ENCODE results near the gene KANSL1L. TPM values are rescaled to one million over a fixed set of nuclear protein-coding genes. Genes with fewer than 3 reads are reported as not detected.

The KANSL1L gene
- total and polyA plus RNA-seq, 8 donors: 6.2 to 32.3 (median 15.7) TPM

DNA sequence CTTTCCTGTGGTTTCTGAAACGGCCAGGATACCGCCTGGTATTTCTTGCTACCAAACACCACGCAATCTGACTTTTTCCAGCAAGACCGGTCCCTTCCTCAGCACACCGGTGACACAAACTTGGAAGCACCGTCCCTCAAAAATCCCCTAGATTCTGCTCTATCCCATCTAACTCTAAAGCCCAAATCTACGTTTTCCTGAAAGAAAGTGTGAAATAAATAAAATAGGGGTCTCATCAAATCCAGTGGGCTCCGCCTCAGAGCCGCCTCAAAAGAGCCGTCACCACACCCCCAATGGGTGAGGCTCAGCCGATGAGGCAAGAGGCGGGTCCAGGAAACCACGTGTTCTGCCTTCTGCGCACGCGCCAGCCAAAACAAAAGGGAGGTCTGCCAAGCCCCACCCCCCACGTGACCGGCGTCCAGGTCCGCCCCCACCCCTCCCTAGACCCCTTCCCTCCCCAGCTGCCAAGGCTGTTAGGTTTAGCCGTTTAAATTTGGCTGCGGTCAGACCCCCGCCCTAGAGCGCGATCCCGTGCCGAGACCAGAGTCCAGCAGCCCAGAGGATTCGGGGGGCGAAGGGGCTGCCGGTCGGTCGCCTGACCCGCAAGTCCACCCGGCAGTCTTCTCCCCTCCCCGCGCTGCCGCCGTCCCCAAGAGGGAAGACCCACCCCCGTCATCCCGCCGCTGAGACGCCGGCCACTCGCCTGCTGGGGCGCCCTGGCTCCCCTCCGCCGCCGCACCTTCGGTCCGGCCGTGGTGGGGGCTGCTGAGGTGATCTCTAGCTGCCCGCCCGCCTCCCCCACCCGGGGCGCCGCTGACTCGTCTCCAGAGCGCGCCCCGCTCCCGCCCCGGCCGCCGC lies 534 bp downstream of the KANSL1L start:
- Histone ChIP-seq H3K36me3 (no peaks in the 10 kb centered on the region), H3K27me3 (no peaks in the 10 kb centered on the region), H3K27ac (peak overlapping the region; percentile 98 to 100 (median 100)), H3K4me3 (peak overlapping the region; percentile 70 to 92 (median 80)), H3K9me3 (no peaks in the 10 kb centered on the region), H3K4me1 (peaks cover 29 to 52% (median 49%) of the 10 kb centered on the region in 3 donors)
- FAIRE-seq: no peak
- peak; percentile 76 to 87 (median 80) for ATAC-seq
- WGBS, 2 donors: 0 to 1% methylated on average over 61 to 64 of the region's 64 CpGs
- intact Hi-C loops (cut with DNase I): no loop called here
- peak; percentile 94 to 99 (median 98) for DNase-seq
- TF ChIP-seq, protein P1, sequence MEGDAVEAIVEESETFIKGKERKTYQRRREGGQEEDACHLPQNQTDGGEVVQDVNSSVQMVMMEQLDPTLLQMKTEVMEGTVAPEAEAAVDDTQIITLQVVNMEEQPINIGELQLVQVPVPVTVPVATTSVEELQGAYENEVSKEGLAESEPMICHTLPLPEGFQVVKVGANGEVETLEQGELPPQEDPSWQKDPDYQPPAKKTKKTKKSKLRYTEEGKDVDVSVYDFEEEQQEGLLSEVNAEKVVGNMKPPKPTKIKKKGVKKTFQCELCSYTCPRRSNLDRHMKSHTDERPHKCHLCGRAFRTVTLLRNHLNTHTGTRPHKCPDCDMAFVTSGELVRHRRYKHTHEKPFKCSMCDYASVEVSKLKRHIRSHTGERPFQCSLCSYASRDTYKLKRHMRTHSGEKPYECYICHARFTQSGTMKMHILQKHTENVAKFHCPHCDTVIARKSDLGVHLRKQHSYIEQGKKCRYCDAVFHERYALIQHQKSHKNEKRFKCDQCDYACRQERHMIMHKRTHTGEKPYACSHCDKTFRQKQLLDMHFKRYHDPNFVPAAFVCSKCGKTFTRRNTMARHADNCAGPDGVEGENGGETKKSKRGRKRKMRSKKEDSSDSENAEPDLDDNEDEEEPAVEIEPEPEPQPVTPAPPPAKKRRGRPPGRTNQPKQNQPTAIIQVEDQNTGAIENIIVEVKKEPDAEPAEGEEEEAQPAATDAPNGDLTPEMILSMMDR (IDR thresholded peaks at IDR 0.05): no peak

DNA sequence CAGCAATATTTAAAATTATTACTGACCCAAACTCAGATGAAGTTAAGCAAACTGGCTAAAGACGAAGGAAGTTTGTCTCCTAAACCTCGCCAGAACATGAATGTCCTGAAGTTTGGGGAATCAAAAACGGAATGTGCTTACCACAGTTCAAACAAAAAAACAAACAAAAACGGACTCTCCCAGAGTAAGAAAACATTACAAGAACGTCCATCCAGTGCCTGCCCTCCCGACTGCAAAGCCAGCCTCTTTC lies 1.1 kb downstream of the KANSL1L start:
- Histone ChIP-seq H3K27me3 (no peaks in the 10 kb centered on the region), H3K4me1 (peaks cover 29 to 58% (median 55%) of the 10 kb centered on the region in 3 donors), H3K27ac (peak overlapping the region; percentile 98 to 100 (median 100)), H3K4me3 (peak overlapping the region; percentile 17 to 92 (median 80)), H3K9me3 (no peaks in the 10 kb centered on the region), H3K36me3 (no peaks in the 10 kb centered on the region)
- TF ChIP-seq, protein P1 (IDR thresholded peaks at IDR 0.05): no peak
- FAIRE-seq (no peak), ATAC-seq (no peak), DNase-seq (no peak)
- intact Hi-C loops (cut with DNase I): no loop called here
- WGBS, 2 donors: 0 to 1% methylated on average over 6 of the region's 6 CpGs

DNA sequence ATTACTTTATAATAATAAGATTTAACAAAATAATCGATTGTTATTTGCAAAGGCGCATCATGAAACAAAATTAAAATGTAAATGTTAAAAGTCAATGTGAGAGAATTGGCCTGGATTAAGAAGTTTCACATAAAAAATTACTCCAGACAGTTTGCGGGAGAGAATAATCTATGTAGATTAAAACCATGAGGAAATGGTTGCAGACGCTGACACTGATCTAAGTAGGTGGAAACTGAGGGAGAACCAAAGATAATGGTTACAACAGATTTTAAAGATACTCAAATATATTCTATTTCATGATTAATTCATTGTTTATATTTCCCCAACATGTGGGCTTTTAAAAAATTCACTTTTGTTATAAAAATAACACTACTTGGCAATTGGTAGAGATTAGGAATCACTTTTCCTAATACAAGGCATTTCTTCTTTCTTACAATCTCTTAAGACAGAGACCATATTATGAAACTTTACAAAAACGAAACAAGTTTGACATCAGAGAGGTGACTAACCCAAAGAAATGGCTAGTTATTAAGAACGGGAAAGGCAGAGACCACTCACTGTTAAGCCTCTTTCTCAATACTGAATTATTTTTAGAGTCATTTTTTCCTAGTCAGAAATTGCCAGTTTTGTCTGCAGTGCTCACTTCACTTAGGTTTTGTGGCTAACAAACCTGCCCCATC lies 1.6 kb downstream of the KANSL1L start:
- Histone ChIP-seq H3K27me3 (no peaks in the 10 kb centered on the region), H3K4me3 (peak overlapping the region; percentile 17 to 92 (median 80)), H3K36me3 (no peaks in the 10 kb centered on the region), H3K27ac (peak overlapping the region; percentile 98 to 100 (median 100)), H3K4me1 (peaks cover 29 to 58% (median 56%) of the 10 kb centered on the region in 3 donors), H3K9me3 (no peaks in the 10 kb centered on the region)
- FAIRE-seq (peak; percentile 93), DNase-seq (no peak), ATAC-seq (peak in 2 of 4 donors; percentile 2 to 9)
- TF ChIP-seq, protein P1 (IDR thresholded peaks at IDR 0.05): no peak
- 4 to 5% methylated on average over 6 of the region's 6 CpGs for WGBS, 2 donors
- intact Hi-C loops (cut with DNase I): no loop called here

DNA sequence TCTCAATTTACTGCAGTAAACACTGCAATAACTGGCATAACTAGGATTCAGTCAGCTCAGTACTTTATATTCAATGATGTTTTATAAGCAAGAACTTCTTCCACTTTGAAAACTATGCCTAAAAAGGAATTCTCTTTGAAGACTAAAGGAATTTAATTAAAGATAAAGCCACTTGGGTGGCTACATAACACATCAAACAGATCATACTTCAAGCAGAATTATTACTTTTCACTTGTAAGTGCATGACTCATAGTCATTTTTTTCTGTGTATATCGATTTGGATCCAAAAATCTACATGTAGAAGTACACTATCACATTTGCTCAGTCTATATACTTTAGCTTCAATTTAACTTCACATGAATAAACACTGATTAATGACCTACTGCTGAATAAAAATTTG lies 4.0 kb downstream of the KANSL1L start:
- peak overlapping the region in 3 of 4 donors; percentile 13 to 100 (median 100) for H3K27ac ChIP-seq
- H3K4me3 ChIP-seq: no peak overlapping the region
- H3K27me3 ChIP-seq: no peaks in the 10 kb centered on the region
- ATAC-seq: no peak
- H3K4me1 ChIP-seq: peaks cover 29 to 54% (median 50%) of the 10 kb centered on the region in 3 donors
- H3K9me3 ChIP-seq: no peaks in the 10 kb centered on the region
- FAIRE-seq: peak; percentile 60
- no peak for DNase-seq
- no peaks in the 10 kb centered on the region for H3K36me3 ChIP-seq
- TF ChIP-seq, protein P1 (IDR thresholded peaks at IDR 0.05): no peak
- WGBS, 2 donors: 3% methylated on average over 1 of the region's 1 CpG
- intact Hi-C loops (cut with DNase I): no loop called here
